HCT116 (cell line): ENCODE data around the gene CLCF1. TPM values are rescaled to one million over a fixed set of nuclear protein-coding genes. Genes with fewer than 3 reads are reported as not detected.

Experiments used
- ATAC-seq: fragments of 200-7000 bp; cut with Tn5 transposase; 2 replicates; pipeline ENCODE4 v1.9.1; 2020; ENCODE audit warnings: mild to moderate bottlenecking, moderate library complexity
- BruUV-seq: library from RNA; stranded (reverse); fragments of 400-500 nt; replicated peaks from 2 replicates; lab custom pipeline; 2021; lab: Mats Ljungman, UMichigan
- CTCF ChIA-PET: fragments of 300-600 bp; sonication (Branson Sonifier 250); formaldehyde crosslinking; loops from one replicate; lab custom pipeline; 2021; ENCODE audit warnings: antibody characterized with exemption; lab: Charles Lee
- POLR2A ChIA-PET: fragments of 300-600, 350-600 bp; sonication (Branson Sonifier 250); formaldehyde crosslinking; loops from one replicate; lab custom pipeline; 2021; ENCODE audit warnings: antibody characterized with exemption; lab: Charles Lee
- RAD21 ChIA-PET, 2 experiments: fragments of 300-600 bp; sonication (Branson Sonifier 250); formaldehyde crosslinking; loops; one replicate each; lab custom pipeline; 2023; ENCODE audit warnings: low total read pairs in 2 of 2; ENCODE audit not compliant: uncharacterized antibody in 2 of 2, unreplicated experiment in 2 of 2, low non-redundant PET in 1 of 2; lab: Charles Lee
- DNase-seq: peaks from one replicate; pipeline ENCODE4 v3.0.0-alpha.2; 2010; ENCODE audit warnings: low read depth, low spot score
- H2AFZ ChIP-seq: fragments of 200-600 bp; shearing (Covaris generic), sonication (generic); 2 replicates; pipeline ENCODE4 v1.6.1; 2017; ENCODE audit warnings: low read depth, mixed run types, mixed read lengths, antibody characterized with exemption, low read length; ENCODE audit not compliant: poor library complexity, severe bottlenecking
- H3K27ac ChIP-seq: 2 replicates; pipeline ENCODE4 v1.5.1; 2012; ENCODE audit warnings: low read depth, low read length
- H3K27me3 ChIP-seq: fragments of 200-600 bp; sonication (generic); 2 replicates; pipeline ENCODE4 v1.6.1; 2016; ENCODE audit warnings: mixed run types, low read length, mixed read lengths; ENCODE audit not compliant: insufficient read depth
- H3K36me3 ChIP-seq, 2 experiments: fragments of 200-500 bp in 1 of 2; fragments of 200-600 bp in 1 of 2; sonication (Bioruptor generic) in 1 of 2; sonication (generic) in 1 of 2; 2 replicates each; pipeline versions ENCODE4 v1.5.1 to v1.6.1; 2014 to 2016; ENCODE audit warnings: low read length in 2 of 2, inconsistent platforms in 1 of 2, mixed read lengths in 1 of 2, mixed run types in 1 of 2; ENCODE audit not compliant: insufficient read depth in 2 of 2, control insufficient read depth in 1 of 2
- H3K4me1 ChIP-seq, 2 experiments: fragments of 200-600 bp in 1 of 2; sonication (generic) in 1 of 2; 2 replicates each; pipeline versions ENCODE4 v1.5.1 to v1.6.1; 2012 to 2017; ENCODE audit warnings: low read length in 2 of 2, inconsistent platforms in 1 of 2, mild to moderate bottlenecking in 1 of 2, mixed read lengths in 1 of 2, mixed run types in 1 of 2, moderate library complexity in 1 of 2; ENCODE audit not compliant: insufficient read depth in 2 of 2, control insufficient read depth in 1 of 2
- H3K4me2 ChIP-seq: fragments of 200-600 bp; sonication (generic); 2 replicates; pipeline ENCODE4 v1.6.1; 2017; ENCODE audit warnings: mixed run types, low read length, mixed read lengths
- H3K4me3 ChIP-seq, 2 experiments: fragments of 200-600 bp in 1 of 2; sonication (generic) in 1 of 2; replicated peaks in 1 of 2; 2 replicates each; pipeline ENCODE4 v1.5.1; 2011 to 2016; ENCODE audit warnings: low read length in 2 of 2, control low read depth in 1 of 2, low read depth in 1 of 2, mild to moderate bottlenecking in 1 of 2, mixed read lengths in 1 of 2, mixed run types in 1 of 2
- H3K79me2 ChIP-seq: fragments of 200-600 bp; sonication (generic); 2 replicates; pipeline ENCODE4 v1.6.1; 2017; ENCODE audit warnings: mild to moderate bottlenecking, mixed run types, low read length, moderate library complexity, mixed read lengths; ENCODE audit not compliant: insufficient read depth
- H3K9ac ChIP-seq: fragments of 200-600 bp; sonication (generic); 2 replicates; pipeline ENCODE4 v1.6.1; 2016; ENCODE audit warnings: low read length, mixed read lengths
- H3K9me2 ChIP-seq: fragments of 200-600 bp; sonication (generic), shearing (Covaris generic); 2 replicates; pipeline ENCODE4 v1.6.1; 2017; ENCODE audit warnings: mixed run types, mild to moderate bottlenecking, moderate library complexity; ENCODE audit not compliant: insufficient read depth
- H3K9me3 ChIP-seq, 2 experiments: fragments of 200-500 bp in 1 of 2; fragments of 200-600 bp in 1 of 2; sonication (Bioruptor generic) in 1 of 2; sonication (generic) in 1 of 2; 2 replicates each; pipeline ENCODE4 v1.6.1; 2014 to 2017; ENCODE audit warnings: low read length in 2 of 2, mixed read lengths in 2 of 2, inconsistent platforms in 1 of 2, low read depth in 1 of 2, mild to moderate bottlenecking in 1 of 2, mixed run types in 1 of 2, moderate library complexity in 1 of 2; ENCODE audit not compliant: control insufficient read depth in 1 of 2, insufficient read depth in 1 of 2
- H4K20me1 ChIP-seq: fragments of 200-600 bp; sonication (generic), shearing (Covaris generic); 2 replicates; pipeline ENCODE4 v1.6.1; 2017; ENCODE audit warnings: mixed run types, mild to moderate bottlenecking, moderate library complexity; ENCODE audit not compliant: insufficient read depth
- CBX3 ChIP-seq: IDR thresholded peaks from 2 replicates; pipeline ENCODE4 v1.6.1; 2012; ENCODE audit warnings: low read depth
- CEBPB ChIP-seq: IDR thresholded peaks from 2 replicates; pipeline ENCODE4 v1.6.1; 2012; ENCODE audit warnings: low read depth
- EGR1 ChIP-seq: IDR thresholded peaks from 2 replicates; pipeline ENCODE4 v1.6.1; 2012; ENCODE audit warnings: low read depth
- ELF1 ChIP-seq: IDR thresholded peaks from 2 replicates; pipeline ENCODE4 v1.6.1; 2012; ENCODE audit warnings: low read depth, borderline replicate concordance
- FOSL1 ChIP-seq: IDR thresholded peaks from 2 replicates; pipeline ENCODE4 v1.6.1; 2012; ENCODE audit warnings: low read depth
- POLR2A ChIP-seq: IDR thresholded peaks from 2 replicates; pipeline ENCODE4 v1.7.0; 2011; ENCODE audit warnings: borderline replicate concordance; ENCODE audit not compliant: insufficient read depth, insufficient read length; ENCODE audit errors: extremely low read depth
- POLR2AphosphoS5 ChIP-seq: IDR thresholded peaks from 2 replicates; pipeline ENCODE4 v1.6.1; 2011; ENCODE audit warnings: mild to moderate bottlenecking, low read depth, low read length, moderate library complexity
- RAD21 ChIP-seq: IDR thresholded peaks from 2 replicates; pipeline ENCODE4 v1.6.1; 2012; ENCODE audit warnings: low read depth, mild to moderate bottlenecking
- SIN3A ChIP-seq: IDR thresholded peaks from 2 replicates; pipeline ENCODE4 v1.6.1; 2012; ENCODE audit warnings: low read depth
- SP1 ChIP-seq: IDR thresholded peaks from 2 replicates; pipeline ENCODE4 v1.6.1; 2012; ENCODE audit warnings: low read depth
- SRF ChIP-seq: IDR thresholded peaks from 2 replicates; pipeline ENCODE4 v1.6.1; 2012; ENCODE audit warnings: low read depth
- TCF7L2 ChIP-seq: IDR thresholded peaks from 2 replicates; pipeline ENCODE4 v1.7.0; 2011; ENCODE audit warnings: borderline replicate concordance, inconsistent platforms; ENCODE audit not compliant: insufficient read depth, insufficient read length; ENCODE audit errors: extremely low read depth
- YY1 ChIP-seq: IDR thresholded peaks from 2 replicates; pipeline ENCODE4 v1.6.1; 2011; ENCODE audit warnings: low read length, low read depth, moderate library complexity, mild to moderate bottlenecking; ENCODE audit not compliant: insufficient replicate concordance; ENCODE audit errors: extremely low read depth
- ZFX ChIP-seq: fragments of 450-650 bp; IDR thresholded peaks from 2 replicates; pipeline ENCODE4 v1.6.1; 2017
- ZNF274 ChIP-seq: fragments of 200-500 bp; sonication (Bioruptor generic); IDR thresholded peaks from 2 replicates; pipeline ENCODE4 v1.6.1; 2014; ENCODE audit warnings: mild to moderate bottlenecking, low read depth, low read length, inconsistent platforms
- intact Hi-C: fragments of 100-400 bp; cut with micrococcal nuclease; formaldehyde crosslinking; loops from 2 replicates; pipeline ENCODE4 v1.10.0; 2022
- total RNA-seq: library from RNA; stranded (reverse); gene quantifications from one replicate; pipeline ENCODE4 v1.2.1, GENCODE V29; 2021; ENCODE audit not compliant: unreplicated experiment
- TF ChIP-seq, protein P1 (sequence below): IDR thresholded peaks from 2 replicates; pipeline ENCODE4 v1.6.1; 2012
- TF ChIP-seq, protein P2 (sequence below), 3 experiments: fragments of 200-600 bp in 1 of 3; sonication (generic) in 1 of 3; IDR thresholded peaks in 2 of 3; conservative IDR thresholded peaks in 1 of 3; 2 replicates each; pipeline ENCODE4 v1.5.1; 2012 to 2017; ENCODE audit warnings: low read depth in 2 of 3, low read length in 2 of 3, antibody characterized with exemption in 1 of 3, borderline replicate concordance in 1 of 3, control low read depth in 1 of 3, mild to moderate bottlenecking in 1 of 3, mixed read lengths in 1 of 3, mixed run types in 1 of 3, moderate library complexity in 1 of 3; ENCODE audit not compliant: insufficient read depth in 1 of 3
- TF ChIP-seq, protein P3 (sequence below): IDR thresholded peaks from 2 replicates; pipeline ENCODE4 v1.6.1; 2011; ENCODE audit warnings: mild to moderate bottlenecking, low read length, moderate library complexity; ENCODE audit not compliant: insufficient replicate concordance; ENCODE audit errors: extremely low read depth
- TF ChIP-seq, protein P4 (sequence below): IDR thresholded peaks from 2 replicates; pipeline ENCODE4 v1.6.1; 2012
- TF ChIP-seq, protein P5 (sequence below): IDR thresholded peaks from 2 replicates; pipeline ENCODE4 v1.6.1; 2012; ENCODE audit warnings: low read depth

CLCF1 gene
- total RNA-seq, 1 experiment from 2014 or later: 12.2 TPM

DNA sequence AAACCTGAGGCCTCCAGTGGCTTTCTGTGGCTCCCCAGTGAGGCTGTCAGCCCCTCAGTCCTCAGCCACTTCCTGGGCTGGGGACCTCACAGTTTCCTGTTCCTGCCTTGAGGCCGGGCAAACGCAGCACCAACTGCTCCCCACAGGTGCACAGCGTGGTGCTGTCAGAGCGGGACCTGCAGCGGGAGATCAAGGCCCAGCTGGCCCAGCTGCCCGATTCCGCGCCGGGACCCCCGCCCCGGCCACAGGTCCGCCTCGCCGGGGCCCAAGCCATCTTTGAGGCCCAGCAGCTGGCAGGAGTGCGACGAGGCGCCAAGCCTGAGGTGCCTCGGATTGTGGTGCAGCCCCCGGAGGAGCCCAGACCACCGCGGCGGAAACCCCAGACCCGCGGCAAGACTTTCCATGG, 35.9 kb upstream of the CLCF1 start:
- no peaks in the 10 kb centered on the region for H4K20me1 ChIP-seq
- no TSS peak for BruUV-seq
- H3K4me1 ChIP-seq: peaks cover 0 to 6% of the 10 kb centered on the region in 2 experiments; a peak in 2 of 4 replicates
- no peaks in the 10 kb centered on the region for H3K9me2 ChIP-seq
- intact Hi-C loops: no loop called here
- no peaks in the 10 kb centered on the region for H3K36me3 ChIP-seq
- no peak overlapping the region for H3K4me2 ChIP-seq
- no peak for TF ChIP-seq RAD21
- TF ChIP-seq, protein P1, sequence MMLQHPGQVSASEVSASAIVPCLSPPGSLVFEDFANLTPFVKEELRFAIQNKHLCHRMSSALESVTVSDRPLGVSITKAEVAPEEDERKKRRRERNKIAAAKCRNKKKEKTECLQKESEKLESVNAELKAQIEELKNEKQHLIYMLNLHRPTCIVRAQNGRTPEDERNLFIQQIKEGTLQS: no peak
- no peak for TF ChIP-seq POLR2A
- TF ChIP-seq, protein P2, sequence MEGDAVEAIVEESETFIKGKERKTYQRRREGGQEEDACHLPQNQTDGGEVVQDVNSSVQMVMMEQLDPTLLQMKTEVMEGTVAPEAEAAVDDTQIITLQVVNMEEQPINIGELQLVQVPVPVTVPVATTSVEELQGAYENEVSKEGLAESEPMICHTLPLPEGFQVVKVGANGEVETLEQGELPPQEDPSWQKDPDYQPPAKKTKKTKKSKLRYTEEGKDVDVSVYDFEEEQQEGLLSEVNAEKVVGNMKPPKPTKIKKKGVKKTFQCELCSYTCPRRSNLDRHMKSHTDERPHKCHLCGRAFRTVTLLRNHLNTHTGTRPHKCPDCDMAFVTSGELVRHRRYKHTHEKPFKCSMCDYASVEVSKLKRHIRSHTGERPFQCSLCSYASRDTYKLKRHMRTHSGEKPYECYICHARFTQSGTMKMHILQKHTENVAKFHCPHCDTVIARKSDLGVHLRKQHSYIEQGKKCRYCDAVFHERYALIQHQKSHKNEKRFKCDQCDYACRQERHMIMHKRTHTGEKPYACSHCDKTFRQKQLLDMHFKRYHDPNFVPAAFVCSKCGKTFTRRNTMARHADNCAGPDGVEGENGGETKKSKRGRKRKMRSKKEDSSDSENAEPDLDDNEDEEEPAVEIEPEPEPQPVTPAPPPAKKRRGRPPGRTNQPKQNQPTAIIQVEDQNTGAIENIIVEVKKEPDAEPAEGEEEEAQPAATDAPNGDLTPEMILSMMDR (IDR thresholded peaks at IDR 0.05 in 2 of 3, conservative IDR thresholded peaks at IDR 0.05 in 1 of 3; ENCODE audit: borderline replicate concordance in 1 of 3, insufficient read depth in 1 of 3, low read depth in 2 of 3, low read length in 2 of 3): no peak
- TF ChIP-seq SIN3A: no peak
- no peak for TF ChIP-seq SRF
- no peak for TF ChIP-seq CBX3
- TF ChIP-seq POLR2AphosphoS5: no peak
- no peak for TF ChIP-seq TCF7L2
- TF ChIP-seq SP1: no peak
- no peak for TF ChIP-seq CEBPB
- TF ChIP-seq ELF1: no peak
- TF ChIP-seq EGR1: no peak
- TF ChIP-seq, protein P3, sequence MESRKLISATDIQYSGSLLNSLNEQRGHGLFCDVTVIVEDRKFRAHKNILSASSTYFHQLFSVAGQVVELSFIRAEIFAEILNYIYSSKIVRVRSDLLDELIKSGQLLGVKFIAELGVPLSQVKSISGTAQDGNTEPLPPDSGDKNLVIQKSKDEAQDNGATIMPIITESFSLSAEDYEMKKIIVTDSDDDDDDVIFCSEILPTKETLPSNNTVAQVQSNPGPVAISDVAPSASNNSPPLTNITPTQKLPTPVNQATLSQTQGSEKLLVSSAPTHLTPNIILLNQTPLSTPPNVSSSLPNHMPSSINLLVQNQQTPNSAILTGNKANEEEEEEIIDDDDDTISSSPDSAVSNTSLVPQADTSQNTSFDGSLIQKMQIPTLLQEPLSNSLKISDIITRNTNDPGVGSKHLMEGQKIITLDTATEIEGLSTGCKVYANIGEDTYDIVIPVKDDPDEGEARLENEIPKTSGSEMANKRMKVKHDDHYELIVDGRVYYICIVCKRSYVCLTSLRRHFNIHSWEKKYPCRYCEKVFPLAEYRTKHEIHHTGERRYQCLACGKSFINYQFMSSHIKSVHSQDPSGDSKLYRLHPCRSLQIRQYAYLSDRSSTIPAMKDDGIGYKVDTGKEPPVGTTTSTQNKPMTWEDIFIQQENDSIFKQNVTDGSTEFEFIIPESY: no peak
- TF ChIP-seq FOSL1: no peak
- TF ChIP-seq, protein P4, sequence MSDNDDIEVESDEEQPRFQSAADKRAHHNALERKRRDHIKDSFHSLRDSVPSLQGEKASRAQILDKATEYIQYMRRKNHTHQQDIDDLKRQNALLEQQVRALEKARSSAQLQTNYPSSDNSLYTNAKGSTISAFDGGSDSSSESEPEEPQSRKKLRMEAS: no peak
- TF ChIP-seq, protein P5, sequence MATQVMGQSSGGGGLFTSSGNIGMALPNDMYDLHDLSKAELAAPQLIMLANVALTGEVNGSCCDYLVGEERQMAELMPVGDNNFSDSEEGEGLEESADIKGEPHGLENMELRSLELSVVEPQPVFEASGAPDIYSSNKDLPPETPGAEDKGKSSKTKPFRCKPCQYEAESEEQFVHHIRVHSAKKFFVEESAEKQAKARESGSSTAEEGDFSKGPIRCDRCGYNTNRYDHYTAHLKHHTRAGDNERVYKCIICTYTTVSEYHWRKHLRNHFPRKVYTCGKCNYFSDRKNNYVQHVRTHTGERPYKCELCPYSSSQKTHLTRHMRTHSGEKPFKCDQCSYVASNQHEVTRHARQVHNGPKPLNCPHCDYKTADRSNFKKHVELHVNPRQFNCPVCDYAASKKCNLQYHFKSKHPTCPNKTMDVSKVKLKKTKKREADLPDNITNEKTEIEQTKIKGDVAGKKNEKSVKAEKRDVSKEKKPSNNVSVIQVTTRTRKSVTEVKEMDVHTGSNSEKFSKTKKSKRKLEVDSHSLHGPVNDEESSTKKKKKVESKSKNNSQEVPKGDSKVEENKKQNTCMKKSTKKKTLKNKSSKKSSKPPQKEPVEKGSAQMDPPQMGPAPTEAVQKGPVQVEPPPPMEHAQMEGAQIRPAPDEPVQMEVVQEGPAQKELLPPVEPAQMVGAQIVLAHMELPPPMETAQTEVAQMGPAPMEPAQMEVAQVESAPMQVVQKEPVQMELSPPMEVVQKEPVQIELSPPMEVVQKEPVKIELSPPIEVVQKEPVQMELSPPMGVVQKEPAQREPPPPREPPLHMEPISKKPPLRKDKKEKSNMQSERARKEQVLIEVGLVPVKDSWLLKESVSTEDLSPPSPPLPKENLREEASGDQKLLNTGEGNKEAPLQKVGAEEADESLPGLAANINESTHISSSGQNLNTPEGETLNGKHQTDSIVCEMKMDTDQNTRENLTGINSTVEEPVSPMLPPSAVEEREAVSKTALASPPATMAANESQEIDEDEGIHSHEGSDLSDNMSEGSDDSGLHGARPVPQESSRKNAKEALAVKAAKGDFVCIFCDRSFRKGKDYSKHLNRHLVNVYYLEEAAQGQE: no peak
- no peak for TF ChIP-seq YY1
- TF ChIP-seq ZNF274: no peak
- TF ChIP-seq ZFX: no peak
- no peaks in the 10 kb centered on the region for H3K79me2 ChIP-seq
- ChIA-PET RAD21 (no interaction called here), POLR2A (no interaction called here), CTCF (no interaction called here)
- no peaks in the 10 kb centered on the region for H3K9me3 ChIP-seq
- ATAC-seq (no peak), DNase-seq (no peak)
- H3K4me3 ChIP-seq: no peak overlapping the region
- no peak overlapping the region for H3K9ac ChIP-seq
- no peak overlapping the region for H2AFZ ChIP-seq
- no peak overlapping the region for H3K27ac ChIP-seq
- H3K27me3 ChIP-seq: no peaks in the 10 kb centered on the region
